Midbrain (tissue), 1 donor: ENCODE measurements around the gene KRTAP20-3.

ENCODE experiments used
- DNase-seq: peaks from one replicate; lab custom pipeline; 2025; lab: John Stamatoyannopoulos, UW

KRTAP20-3 gene

DNA sequence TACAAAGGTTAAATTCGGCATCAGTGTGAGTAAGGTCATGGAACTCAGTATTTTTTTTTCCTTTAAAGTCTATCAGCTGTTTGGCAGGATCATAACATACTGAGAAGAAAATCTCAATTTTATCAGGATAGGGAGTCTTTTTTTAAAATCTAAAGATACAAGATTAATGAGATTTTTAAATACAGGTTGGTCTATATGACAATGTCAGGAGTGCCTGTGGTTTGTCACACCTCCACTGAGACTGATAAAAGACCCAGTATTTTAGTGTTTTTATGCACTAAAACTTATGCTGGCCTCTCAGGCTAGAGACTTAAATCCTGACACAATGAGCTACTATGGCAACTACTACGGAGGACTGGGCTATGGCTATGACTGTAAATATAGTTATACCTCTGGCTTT is at the start of gene KRTAP20-3:
Gene KRTAP20-3, plus strand, starts transcription at position 301 of the 400 bp plus-strand sequence.
- no peak for DNase-seq

DNA sequence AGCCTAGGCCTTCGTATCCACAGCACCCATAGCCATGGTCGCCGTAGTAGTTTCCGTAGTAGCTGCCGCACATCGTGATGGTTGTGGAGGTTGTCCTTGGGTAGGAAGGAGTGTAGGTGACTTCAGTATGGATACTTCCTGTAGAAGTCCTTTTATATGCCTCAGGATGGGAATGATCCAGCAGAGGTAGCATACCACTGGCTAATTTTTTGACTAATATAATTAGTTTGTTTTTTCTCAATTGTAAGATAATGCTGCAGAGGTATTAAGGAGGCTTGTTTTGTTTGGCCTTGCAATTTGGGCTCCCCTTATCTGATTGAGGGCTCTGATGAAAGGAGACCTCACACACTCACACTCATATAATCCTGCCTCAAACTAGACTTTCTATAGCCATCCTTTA is 43.9 kb upstream of the KRTAP20-3 start, which contains the start of gene KRTAP6-2:
Gene KRTAP6-2, minus strand, starts transcription at position 101 of the 400 bp plus-strand sequence. Its CDS starts 28 bp downstream, at position 73.
- DNase-seq = no peak

DNA sequence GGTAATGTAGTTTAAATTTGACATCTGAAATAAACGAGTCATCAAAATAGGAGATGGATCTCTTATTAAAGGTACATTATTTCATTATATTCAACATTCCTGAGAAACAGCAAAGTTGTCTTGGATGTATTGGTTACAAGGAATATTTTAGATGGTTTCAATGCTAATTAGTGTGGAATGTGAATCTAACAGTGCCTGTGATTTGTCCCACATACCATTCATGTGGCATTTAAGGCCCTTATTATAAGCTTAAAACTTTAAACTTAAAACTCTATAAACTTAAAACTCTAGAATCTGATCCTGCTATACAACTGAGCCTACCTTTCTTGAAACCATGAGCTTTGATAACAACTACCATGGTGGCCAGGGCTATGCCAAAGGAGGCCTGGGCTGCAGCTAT is 41.9 kb upstream of the KRTAP20-3 start, which contains the start of gene KRTAP22-1:
Gene KRTAP22-1, plus strand, starts transcription at position 301 of the 400 bp plus-strand sequence.
- DNase-seq = no peak

DNA sequence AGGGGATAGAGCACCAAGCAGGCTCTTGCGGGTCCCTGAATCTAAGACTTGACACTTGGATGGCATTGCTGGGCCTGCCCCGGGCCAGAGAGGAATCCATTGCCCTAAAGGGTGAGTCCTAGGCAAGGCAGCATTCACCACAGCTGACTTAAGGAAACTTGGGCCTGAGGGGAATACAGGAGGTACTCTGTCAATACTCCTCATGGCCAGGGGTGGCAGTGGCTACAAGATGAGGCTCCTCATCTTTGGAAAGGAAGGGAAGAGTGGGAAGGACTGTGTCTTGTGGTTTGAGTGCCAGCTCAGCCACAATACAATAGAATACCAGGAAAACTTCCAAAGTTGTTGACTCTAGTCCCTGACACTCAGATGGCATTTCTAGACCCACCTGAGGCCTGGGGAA is 36.7 kb upstream of the KRTAP20-3 start:
- DNase-seq = no peak

DNA sequence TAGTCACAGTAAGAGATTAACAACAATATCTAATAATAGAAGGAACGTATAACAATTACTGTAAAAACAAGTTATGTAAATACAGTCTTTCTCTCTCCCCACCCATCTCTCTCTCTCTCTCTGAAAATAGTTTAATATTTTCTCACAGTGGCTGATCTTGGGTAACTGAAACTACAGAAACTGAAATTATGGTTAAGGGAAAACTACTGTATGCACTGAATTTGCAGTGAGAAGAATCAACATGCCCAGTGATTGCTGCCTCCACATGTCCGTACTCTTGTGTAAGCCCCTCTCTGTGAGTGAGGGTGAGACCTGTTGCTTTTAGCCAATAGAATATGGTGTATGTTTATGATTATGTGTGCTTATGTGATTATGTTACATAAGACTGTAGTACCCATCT is 30.5 kb upstream of the KRTAP20-3 start:
- no peak for DNase-seq

DNA sequence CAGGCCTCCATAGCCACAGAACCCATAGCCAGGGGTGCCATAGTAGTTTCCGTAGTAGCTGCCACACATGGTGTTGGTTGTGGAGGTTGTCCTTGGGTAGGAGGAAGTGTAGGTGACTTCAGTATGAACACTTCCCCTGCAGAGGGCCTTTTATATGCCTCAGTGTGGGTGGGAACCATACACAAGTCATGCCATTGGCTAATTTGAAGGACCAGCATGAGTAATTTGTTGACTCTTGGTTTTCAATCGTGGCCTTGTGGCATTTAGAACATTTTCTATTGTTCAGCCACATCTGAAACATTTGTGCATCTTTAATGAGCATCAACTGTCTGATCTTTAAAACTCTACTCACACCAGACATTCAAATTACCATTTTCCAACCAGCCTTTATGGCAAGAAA is 28.8 kb upstream of the KRTAP20-3 start, which contains the start of gene KRTAP6-1:
Gene KRTAP6-1, minus strand, starts transcription at position 95 of the 400 bp plus-strand sequence. Its CDS starts 26 bp downstream, at position 69.
- no peak for DNase-seq

DNA sequence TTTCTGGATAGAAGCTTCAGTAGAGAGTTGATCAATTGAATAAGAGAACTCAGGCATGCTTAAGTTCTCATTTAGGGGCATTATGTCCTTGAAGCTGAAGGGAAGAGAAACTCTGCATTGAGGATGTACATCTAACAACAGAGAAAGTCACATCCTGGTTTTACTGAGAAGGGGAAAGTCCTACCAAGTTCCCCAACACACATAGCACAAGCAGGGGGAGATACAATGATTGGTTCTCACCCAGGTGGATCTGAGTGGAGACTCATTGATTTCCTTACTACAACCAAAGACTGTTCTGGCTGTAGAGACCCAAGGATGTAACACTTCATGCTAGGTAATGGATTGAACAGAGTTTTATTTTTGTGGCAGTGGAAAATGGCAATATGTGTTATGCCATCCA is 27.5 kb upstream of the KRTAP20-3 start:
- DNase-seq = no peak

DNA sequence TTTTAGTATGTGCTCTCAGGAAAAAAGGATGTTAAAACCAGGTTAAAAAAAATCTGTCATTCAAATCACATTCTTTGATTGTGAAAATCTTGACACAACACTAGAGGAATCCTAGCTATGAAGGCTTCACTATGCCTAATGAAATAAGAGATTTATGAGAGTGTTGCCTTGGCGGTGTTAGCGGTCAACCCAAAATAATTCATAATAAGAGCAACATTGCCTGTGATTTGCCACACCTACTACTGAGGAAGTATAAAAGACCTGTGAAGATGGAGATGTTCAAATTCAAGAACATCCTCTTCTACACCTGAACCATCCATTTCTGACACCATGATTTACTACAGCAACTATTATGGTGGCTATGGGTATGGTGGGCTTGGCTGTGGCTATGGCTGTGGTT is 26.5 kb upstream of the KRTAP20-3 start, which contains the start of gene KRTAP20-1:
Gene KRTAP20-1, plus strand, starts transcription at position 301 of the 400 bp plus-strand sequence. Its CDS starts 30 bp downstream, at position 331.
- no peak for DNase-seq

DNA sequence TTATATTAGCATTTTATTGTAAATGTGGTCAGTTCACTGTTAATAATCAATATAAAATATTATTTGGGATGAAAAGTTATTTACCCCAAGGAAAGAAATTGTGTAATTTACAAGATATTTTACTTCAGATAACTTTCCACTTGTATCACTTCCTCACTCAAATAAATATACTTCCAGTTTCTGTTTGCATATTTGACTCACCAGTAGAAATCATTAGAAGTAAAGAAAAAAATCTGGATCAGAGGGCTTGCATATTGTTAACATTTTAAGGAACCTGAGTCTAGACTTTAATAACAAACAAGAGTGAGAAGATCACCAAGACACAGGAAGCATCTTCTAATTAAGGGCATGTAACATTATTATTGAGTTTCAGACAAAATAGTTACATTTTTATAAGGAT is 22.6 kb upstream of the KRTAP20-3 start:
- no peak for DNase-seq

DNA sequence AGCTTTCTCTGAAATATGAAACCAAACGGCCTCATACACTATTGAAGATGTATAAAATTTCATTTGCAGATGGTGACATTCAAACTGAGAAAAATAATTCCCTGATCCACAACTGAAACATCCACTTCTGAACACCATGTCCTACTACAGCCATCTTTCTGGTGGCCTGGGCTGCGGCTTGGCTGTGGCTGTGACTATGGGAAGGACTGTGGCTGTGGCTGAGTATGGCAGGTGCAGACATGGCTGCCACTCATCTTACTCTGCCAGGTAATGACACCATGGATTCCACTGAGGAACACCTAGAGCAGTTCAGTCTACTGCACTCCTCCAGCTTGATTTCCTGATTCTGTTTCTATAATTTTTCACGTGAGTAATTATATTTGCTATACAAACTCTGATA is 22.1 kb upstream of the KRTAP20-3 start, which contains the start of gene KRTAP20-4:
Gene KRTAP20-4, plus strand, starts transcription at position 106 of the 400 bp plus-strand sequence.
- DNase-seq = no peak

DNA sequence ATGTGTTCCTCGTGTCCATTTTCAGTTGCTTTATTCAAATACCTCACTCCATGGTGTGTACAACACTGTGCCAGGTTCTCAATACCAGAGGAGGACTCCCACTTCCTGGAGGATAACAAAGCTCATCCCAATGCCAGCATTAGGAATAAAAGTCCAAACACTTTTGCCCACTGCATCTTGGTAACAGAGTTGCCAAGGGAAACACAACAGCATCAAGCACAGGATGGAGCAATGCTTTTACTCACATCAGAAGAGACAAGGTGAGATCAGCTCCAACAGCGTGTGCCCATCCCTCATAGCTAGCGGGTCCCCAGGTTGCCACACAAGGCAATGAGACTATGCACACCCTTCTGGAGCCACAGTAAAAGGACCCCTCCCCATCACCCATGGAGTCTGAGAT is 19.3 kb upstream of the KRTAP20-3 start:
- DNase-seq = no peak

DNA sequence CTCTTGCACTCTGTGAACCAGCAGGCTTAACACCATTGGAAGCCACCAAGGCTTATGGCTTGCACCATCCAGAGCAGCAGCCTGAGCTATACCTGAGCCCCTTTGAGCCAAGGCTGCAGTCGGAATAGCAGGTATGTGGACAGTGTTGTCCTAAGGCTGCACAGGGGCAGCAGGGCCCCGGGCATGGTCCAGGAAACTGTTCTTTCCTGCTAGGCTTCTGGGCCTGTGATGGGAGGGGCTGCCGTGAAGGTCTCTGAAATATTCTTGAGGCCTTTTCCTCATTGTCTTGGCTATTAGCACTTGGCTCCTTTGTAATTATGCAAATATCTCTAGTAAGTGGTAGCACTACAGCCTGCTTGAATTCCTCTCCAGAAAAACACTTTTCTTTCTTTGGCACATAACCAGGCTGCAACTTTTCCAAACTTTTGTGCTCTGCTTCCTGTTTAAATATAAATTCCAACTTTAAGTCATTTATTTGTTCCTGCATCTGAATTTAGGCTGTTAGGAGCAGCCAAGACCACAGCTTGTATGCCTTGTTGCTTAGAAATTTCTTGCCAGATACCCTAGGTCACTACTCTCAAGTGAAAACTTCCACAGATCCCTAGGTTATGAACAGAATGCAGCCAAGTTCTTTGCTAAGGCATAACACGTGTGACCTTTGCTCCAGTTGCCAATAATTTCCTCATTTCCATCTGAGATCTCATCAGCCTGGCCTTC is 17.1 kb upstream of the KRTAP20-3 start:
- DNase-seq = no peak

DNA sequence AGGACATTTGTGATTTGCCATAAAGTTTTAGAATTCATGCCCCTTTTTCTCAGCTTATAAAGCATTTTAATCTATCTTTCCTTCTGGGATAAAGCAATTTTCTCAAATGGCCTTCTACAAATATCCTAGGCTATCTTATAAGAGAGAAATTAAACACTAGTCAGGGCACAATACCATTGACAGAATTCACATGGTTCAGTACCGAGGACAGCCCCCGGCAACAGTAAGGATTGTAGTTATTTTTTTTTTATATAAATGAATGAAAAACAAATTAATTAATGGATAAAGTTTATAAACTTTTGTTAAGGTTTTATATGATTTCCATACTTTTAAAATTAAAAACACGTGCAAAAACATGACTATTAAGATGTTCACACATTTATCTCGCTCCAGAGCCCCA is 14.6 kb upstream of the KRTAP20-3 start:
- no peak for DNase-seq

DNA sequence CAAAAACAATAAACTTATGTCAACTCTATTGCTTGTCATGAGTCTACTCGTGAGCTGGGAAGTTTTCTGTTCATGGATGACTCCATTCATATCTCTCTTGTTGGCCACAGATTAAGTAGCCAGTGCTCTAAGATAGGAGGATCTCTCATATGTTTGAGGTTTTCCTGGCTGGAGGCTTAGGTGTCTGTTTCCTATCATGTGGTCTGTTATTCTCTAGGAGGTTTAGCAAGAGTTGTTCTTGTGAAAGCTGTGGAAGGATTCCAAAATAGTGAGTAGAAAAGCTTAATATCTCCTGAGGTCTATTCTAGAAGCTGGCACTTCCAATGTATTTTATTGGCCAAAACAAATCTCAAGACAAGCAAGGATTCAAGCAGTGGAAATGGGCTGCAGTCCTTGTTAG is 13.5 kb upstream of the KRTAP20-3 start:
- DNase-seq = no peak

DNA sequence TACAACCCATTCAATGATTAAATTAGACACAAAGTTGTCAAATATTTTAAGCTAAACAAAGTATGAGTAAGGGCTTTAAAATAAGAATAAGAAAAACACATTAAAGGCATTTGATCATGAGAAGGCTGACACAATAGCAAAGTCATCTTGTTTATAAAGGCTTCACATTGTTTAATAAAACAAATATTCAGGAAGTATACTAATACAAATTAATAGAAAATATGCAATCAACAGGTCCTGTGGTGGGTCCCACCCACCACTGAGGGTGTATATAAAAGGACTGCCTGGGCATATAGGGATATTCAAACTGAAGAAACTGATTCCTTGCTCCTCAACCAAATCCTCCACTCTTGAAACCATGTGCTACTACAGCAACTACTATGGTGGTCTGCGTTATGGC is 7.8 kb upstream of the KRTAP20-3 start, which contains the start of gene KRTAP20-2:
Gene KRTAP20-2, plus strand, starts transcription at position 301 of the 400 bp plus-strand sequence. Its CDS starts 58 bp downstream, at position 359.
- DNase-seq = no peak

DNA sequence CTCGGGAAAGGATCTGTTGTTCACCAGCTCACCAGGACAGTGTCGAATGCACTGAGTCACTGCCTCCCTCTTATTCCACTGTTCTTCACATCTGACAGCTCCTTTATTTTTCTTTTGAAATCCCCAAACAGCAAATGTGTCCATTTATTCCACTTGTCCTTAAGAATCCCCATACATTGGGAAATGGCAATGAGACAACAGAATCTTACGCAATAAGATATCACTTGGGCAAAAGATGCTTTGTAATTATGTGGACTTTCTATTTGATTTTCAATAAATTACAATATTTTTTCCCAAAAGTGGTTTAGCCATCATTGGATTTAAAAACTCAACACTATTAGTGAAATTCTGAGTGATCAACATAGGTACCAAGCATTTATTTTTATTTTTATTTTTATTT is 4.0 kb upstream of the KRTAP20-3 start:
- DNase-seq = no peak

DNA sequence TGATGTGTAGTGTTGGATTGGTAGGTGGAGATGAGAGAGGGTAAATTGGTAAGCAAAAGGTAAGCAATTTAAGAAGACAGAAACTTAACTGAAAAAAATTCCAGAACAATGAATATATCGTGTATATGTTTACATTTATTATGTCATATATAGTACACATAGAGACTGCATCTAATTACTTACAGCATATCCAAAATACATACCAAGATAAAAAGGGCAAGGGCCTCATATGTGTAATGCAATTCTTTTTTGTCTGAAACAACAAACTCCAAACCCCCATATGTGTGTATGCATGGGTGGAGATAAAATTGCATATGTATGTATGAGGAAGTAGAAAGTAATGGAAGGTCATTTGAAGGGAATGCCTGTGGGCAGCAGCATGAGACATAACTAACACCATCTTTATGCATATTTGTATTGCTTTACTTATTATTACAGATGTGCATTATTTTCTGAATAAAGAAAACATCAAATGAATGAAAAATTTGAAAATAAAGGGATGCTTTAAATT is 4.3 kb downstream of the KRTAP20-3 start:
- no peak for DNase-seq

DNA sequence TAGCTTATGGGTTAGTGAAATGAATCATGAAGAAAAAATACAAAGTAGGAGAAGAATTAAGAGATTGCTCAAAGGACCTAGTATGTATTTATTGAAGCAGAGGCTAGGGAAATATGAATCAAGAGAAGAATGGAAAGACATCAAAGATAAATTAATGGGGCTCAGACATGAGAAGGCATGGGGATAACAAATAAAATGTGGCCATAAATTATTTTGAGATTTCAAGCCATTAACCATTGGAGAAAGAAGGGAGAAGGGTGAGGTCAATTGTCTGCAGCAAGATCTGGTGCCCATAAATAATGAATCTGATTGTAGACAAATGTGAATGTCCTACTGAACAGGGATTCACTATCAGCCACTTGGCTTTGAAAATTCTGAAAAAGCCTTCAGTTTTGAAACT is 10.2 kb downstream of the KRTAP20-3 start:
- no peak for DNase-seq

DNA sequence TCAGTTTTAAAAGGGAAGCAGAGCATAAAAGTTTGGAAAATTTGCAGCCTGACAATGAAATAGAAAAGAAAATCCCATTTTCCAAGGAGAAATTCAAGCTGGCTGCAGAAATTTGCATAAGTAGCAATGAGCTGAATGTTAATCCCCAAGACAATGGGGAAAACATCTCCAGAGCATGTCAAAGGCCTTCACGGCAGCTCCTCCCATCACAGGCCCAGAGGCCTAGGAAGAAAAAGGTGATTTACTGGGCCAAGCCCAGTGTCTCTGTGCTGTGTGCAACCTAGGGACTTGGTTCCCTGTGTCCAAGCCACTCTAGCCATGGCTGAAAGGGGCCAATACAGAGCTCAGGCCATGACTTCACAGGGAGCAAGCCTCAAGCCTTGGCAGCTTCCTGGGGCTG is 26.1 kb downstream of the KRTAP20-3 start:
- no peak for DNase-seq

DNA sequence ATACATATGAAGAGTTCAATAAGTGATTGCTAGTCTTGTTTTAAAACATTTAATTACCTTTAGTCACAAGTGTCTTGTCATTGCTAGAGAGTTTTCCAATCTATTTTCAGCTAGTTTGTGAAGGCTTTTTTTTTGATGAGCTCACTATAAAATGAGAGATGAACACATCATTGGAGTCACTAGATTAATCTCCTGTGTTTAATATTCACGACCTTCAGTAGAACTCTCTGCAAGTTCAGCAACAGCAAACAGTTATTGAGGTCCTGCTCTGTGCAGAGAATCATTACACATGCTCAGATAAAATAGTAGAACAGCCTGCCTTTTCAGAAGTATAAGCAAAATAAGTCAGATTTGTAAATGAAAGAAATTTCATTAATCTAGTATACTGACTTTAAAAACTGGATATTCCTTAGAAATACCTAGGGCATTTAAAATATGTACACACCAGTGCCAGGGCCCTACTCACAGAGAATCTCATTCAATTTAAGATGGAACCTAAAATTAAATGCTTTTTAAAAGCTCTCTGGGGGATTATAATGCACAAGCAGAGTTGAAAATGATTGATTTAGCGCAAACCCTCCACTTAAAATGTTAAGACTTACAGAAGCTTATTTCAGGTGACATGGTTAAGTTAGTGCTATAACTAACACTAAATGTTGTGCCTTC is 30.5 kb downstream of the KRTAP20-3 start:
- no peak for DNase-seq

DNA sequence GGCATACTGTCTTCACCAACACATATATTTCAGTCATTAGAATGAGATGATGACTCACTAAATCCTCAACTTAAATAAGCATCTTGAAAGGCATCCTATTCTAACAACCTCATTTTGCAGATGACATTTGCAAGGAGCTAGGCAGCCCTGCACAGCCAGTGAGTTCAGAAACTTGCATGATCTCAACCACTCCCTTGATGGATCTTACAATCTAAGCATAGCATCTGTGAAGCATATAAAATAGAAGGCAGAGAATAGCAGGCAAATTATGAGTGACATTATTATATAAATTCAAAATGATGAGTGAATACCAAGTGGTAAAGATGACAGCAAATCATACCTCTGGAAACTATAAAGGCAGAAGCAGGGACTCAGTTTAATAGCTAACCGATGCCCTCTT is 31.6 kb downstream of the KRTAP20-3 start:
- no peak for DNase-seq

DNA sequence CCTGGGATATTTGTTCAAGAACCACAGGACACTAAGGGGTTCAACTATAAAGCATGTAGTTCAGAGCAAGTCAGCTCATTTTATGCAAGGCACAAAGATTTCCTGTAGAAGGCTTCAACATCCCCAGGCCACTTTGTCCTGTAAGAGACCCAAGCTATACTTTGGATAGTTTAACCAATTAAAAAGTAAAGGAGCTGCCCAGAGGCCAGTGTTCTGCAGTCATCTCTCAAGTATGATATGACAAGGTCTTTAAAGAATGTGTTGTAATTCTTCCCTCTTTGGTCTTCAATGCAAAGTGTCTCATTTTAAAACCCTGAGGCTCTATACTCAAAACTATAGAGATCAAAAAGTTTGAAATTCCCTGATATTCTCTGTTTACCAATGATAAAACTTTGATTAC is 34.1 kb downstream of the KRTAP20-3 start:
- no peak for DNase-seq

DNA sequence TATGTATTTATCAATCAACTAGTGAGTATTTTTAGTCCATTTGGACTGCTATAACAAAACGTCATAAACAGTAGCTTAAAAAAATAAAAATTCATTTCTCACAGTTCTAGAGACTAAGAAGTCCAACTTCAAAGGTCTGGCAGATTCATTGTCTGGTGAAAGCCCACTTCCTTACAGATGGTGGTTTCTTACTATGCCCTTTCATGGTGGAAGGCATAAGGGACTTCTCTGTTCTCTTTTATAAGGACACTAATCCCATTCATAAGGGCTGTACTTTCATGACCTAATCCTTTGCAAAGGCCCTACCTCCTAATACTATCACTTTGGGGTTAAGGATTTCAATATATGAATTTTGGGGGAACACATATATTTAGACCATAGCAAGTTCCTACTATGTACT is 37.9 kb downstream of the KRTAP20-3 start:
- no peak for DNase-seq
